ENCODE data around the gene PTPRE.
A peak's percentile ranks its signal among the peaks of the same experiment; 100 is the strongest.

DNA sequence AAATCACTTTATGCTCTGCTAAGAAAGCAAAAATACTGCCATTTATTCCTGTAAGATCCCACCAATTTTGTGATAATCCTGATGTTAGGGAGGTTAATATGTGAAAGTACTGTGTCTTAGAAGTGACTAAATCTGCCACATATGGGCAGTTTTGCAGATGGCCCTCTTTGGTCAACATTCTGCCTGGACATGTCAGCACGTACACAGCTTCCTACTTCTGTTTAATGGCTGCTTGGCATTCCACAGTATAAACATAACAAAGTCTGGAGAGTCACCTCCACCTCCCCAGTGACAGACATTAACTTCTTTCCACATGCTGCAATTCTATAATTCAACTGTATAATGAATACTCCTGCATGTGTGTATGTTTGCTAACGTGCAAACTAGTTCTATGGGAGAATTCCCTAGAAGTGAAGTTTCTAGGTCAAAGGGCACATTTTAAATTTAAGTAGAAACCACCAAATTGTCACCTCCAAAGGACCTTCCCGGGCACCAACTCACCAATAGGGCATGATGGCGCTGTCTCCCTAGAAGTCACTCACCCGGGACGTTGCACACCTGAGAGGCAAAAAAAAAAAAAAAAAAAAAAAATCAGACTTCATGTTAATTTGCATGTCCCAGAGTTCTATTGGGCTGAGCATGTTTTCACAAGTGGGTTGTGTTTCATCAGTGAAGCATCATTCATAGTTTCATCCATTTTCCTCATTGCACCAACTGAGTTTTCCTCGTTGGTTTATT, 180.4 kb downstream of the PTPRE start:
- TF ChIP-seq, protein P1, sequence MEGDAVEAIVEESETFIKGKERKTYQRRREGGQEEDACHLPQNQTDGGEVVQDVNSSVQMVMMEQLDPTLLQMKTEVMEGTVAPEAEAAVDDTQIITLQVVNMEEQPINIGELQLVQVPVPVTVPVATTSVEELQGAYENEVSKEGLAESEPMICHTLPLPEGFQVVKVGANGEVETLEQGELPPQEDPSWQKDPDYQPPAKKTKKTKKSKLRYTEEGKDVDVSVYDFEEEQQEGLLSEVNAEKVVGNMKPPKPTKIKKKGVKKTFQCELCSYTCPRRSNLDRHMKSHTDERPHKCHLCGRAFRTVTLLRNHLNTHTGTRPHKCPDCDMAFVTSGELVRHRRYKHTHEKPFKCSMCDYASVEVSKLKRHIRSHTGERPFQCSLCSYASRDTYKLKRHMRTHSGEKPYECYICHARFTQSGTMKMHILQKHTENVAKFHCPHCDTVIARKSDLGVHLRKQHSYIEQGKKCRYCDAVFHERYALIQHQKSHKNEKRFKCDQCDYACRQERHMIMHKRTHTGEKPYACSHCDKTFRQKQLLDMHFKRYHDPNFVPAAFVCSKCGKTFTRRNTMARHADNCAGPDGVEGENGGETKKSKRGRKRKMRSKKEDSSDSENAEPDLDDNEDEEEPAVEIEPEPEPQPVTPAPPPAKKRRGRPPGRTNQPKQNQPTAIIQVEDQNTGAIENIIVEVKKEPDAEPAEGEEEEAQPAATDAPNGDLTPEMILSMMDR (conservative IDR thresholded peaks at IDR 0.05; ENCODE audit: low read length) = 0 out of 2 replicates have a peak, but pooled peaks have one; percentile 9
- TF ChIP-seq EZH2phosphoT487 (IDR thresholded peaks at IDR 0.05; ENCODE audit: borderline replicate concordance) = no peak

Data from Loucy (cell line).